ENCODE data around the gene CCDC54. TPM values are rescaled to one million over a fixed set of nuclear protein-coding genes. Genes with fewer than 3 reads are reported as not detected.

Gene CCDC54
- total RNA-seq, 1 experiment from 2014 or later: not detected

GRCh38 chr3:107421881-107422280 lies 44.6 kb downstream of the CCDC54 start:
- H3K4me3 Mint-ChIP-seq: no peak overlapping the region
- H3K27me3 Mint-ChIP-seq (ENCODE audit: low read depth): no peaks in the 10 kb centered on the region
- ChIA-PET POLR2A (no interaction called here), CTCF (interaction anchor here (1.0 to 2.8 kb wide), 37 partner anchors 9 to 253 kb away, joined by 3 to 52 read pairs (median 5); no protein-coding TSS in a partner anchor)
- no peak for DNase-seq (ENCODE audit: low spot score)
- no peak overlapping the region for H3K27ac Mint-ChIP-seq
- no peak for ATAC-seq
- no peaks in the 10 kb centered on the region for H3K9me3 Mint-ChIP-seq
- H3K4me1 Mint-ChIP-seq: peaks cover 2% of the 10 kb centered on the region
- no peaks in the 10 kb centered on the region for H3K36me3 Mint-ChIP-seq
- TF ChIP-seq JUN (CRISPR knock-in tag; IDR thresholded peaks at IDR 0.05): no peak
- TF ChIP-seq GRHL2 (CRISPR knock-in tag; IDR thresholded peaks at IDR 0.05; ENCODE audit: insufficient replicate concordance, severe bottlenecking): no peak
- TF ChIP-seq SMAD4 (CRISPR knock-in tag; IDR thresholded peaks at IDR 0.05): no peak

- Mint-ChIP-seq H3K4me1 (peaks cover 4% of the 10 kb centered on the region), H3K9me3 (no peaks in the 10 kb centered on the region), H3K4me3 (no peak overlapping the region), H3K27ac (no peak overlapping the region), H3K36me3 (no peaks in the 10 kb centered on the region), H3K27me3 (ENCODE audit: low read depth) (peaks cover 12% of the 10 kb centered on the region)
- DNase-seq (ENCODE audit: low spot score): no peak
- no peak for TF ChIP-seq PREB (CRISPR knock-in tag; IDR thresholded peaks at IDR 0.05; ENCODE audit: borderline replicate concordance)
- no peak for TF ChIP-seq ATF2 (CRISPR knock-in tag; IDR thresholded peaks at IDR 0.05; ENCODE audit: borderline replicate concordance, low read depth)
- POLR2A ChIA-PET: no interaction called here
- no peak for ATAC-seq
- CTCF ChIA-PET: no interaction called here
These were observed 47.8 kb downstream of the CCDC54 start for GRCh38 chr3:107425033-107425432.

- ChIA-PET CTCF (no interaction called here), POLR2A (no interaction called here)
- Mint-ChIP-seq H3K27me3 (ENCODE audit: low read depth) (peaks cover 22% of the 10 kb centered on the region), H3K36me3 (no peaks in the 10 kb centered on the region), H3K4me3 (no peak overlapping the region), H3K4me1 (peaks cover 7% of the 10 kb centered on the region), H3K27ac (no peak overlapping the region), H3K9me3 (no peaks in the 10 kb centered on the region)
- DNase-seq (ENCODE audit: low spot score) (no peak), ATAC-seq (no peak)
- TF ChIP-seq ZNF416 (CRISPR knock-in tag; IDR thresholded peaks at IDR 0.05) (no peak), TEAD1 (CRISPR knock-in tag; IDR thresholded peaks at IDR 0.05) (no peak), ZNF138 (CRISPR knock-in tag; conservative IDR thresholded peaks at IDR 0.05) (no peak), ZNF219 (CRISPR knock-in tag; IDR thresholded peaks at IDR 0.05; ENCODE audit: borderline replicate concordance) (no peak), OVOL2 (CRISPR knock-in tag; IDR thresholded peaks at IDR 0.05; ENCODE audit: borderline replicate concordance) (no peak), GTF2I (CRISPR knock-in tag; conservative IDR thresholded peaks at IDR 0.05) (no peak), ARID4B (CRISPR knock-in tag; IDR thresholded peaks at IDR 0.05; ENCODE audit: borderline replicate concordance) (no peak), USF2 (CRISPR knock-in tag; IDR thresholded peaks at IDR 0.05) (no peak), FOXP1 (CRISPR knock-in tag; IDR thresholded peaks at IDR 0.05; ENCODE audit: borderline replicate concordance) (no peak), MAX (CRISPR knock-in tag; IDR thresholded peaks at IDR 0.05) (no peak), PRDM15 (CRISPR knock-in tag; IDR thresholded peaks at IDR 0.05) (no peak), FOXK1 (CRISPR knock-in tag; IDR thresholded peaks at IDR 0.05) (no peak), FOXP4 (CRISPR knock-in tag; IDR thresholded peaks at IDR 0.05) (no peak)
These were observed 49.0 kb downstream of the CCDC54 start for GRCh38 chr3:107426223-107426622.
